Head of caudate nucleus (tissue), 42 donors: ENCODE data around the gene CARNS1.
"Not testable (repeated sequence)": the region's sequence is repeated elsewhere in the genome, so short reads cannot be mapped to it uniquely, and the experiment has no call there.

Experiments
- DNase-seq, 42 donors: peaks; one replicate each; pipeline versions ENCODE4 v3.0.0 to v3.0.0-alpha.2; 2020 to 2021; ENCODE audit warnings: mixed read lengths in 7 of 42
- intact Hi-C: fragments of 100-400 bp; cut with DNase I; formaldehyde crosslinking; loops from one replicate; pipeline ENCODE4 v1.15.0; 2022

The CARNS1 gene

GRCh38 chr11:67465189-67465510, 49.7 kb downstream of the CARNS1 start:
- intact Hi-C loops = loop anchor here (5.0 kb wide), 1 partner anchor 63 kb away; the partner anchor contains the start of genes PPP1CA and TBC1D10C
- no peak for DNase-seq

- intact Hi-C loops = loop anchor here (5.0 kb wide), 1 partner anchor 63 kb away; the partner anchor contains the start of genes PPP1CA and TBC1D10C
- not testable (repeated sequence) for DNase-seq
These were observed 50.1 kb downstream of the CARNS1 start for GRCh38 chr11:67465530-67465929.

GRCh38 chr11:67466367-67466766, 50.9 kb downstream of the CARNS1 start:
- intact Hi-C loops = loop anchor here (5.0 kb wide), 1 partner anchor 64 kb away; the partner anchor contains the start of genes PPP1CA and TBC1D10C

GRCh38 chr11:67466962-67467771, 51.7 kb downstream of the CARNS1 start:
- intact Hi-C loops = loop anchor here (5.0 kb wide), 1 partner anchor 65 kb away; the partner anchor contains the start of genes PPP1CA and TBC1D10C
- DNase-seq = no peak

More at GRCh38 chr11:67466367-67466766, 50.9 kb downstream of the CARNS1 start:
- peak in 5 of 42 donors; percentile 17 to 61 (median 45) for DNase-seq

- peak in 39 of 42 donors; percentile 36 to 89 (median 65) for DNase-seq
- intact Hi-C loops = loop anchor here (2.0 to 5.0 kb wide), 2 partner anchors 15 to 66 kb away; partner anchors contain the start of genes AIP, PPP1CA and TBC1D10C
These were observed 52.6 kb downstream of the CARNS1 start for GRCh38 chr11:67468056-67468455.

- peak in 2 of 42 donors; percentile 26 to 47 for DNase-seq
- intact Hi-C loops = loop anchor here (2.0 to 5.0 kb wide), 2 partner anchors 14 to 66 kb away; partner anchors contain the start of genes AIP, PPP1CA and TBC1D10C
These were observed 52.9 kb downstream of the CARNS1 start for GRCh38 chr11:67468456-67468758.

- intact Hi-C loops = loop anchor here (2.0 to 5.0 kb wide), 2 partner anchors 14 to 67 kb away; partner anchors contain the start of genes AIP, PPP1CA and TBC1D10C
- peak; percentile 85 to 99 (median 96) for DNase-seq
These were observed 53.5 kb downstream of the CARNS1 start, which contains the start of gene TMEM134 for GRCh38 chr11:67468759-67469507. TMEM134 (minus strand) TSS chr11:67469251; CDS start chr11:67469192, 59 bp downstream.

- intact Hi-C loops = loop anchor here (2.0 to 5.0 kb wide), 2 partner anchors 13 to 67 kb away; partner anchors contain the start of genes AIP, PPP1CA and TBC1D10C
- no peak for DNase-seq
These were observed 54.0 kb downstream of the CARNS1 start for GRCh38 chr11:67469508-67469811.

- no peak for DNase-seq
- intact Hi-C loops = no loop called here
These were observed 55.0 kb downstream of the CARNS1 start for GRCh38 chr11:67470337-67471002.

- no peak for DNase-seq
- intact Hi-C loops = no loop called here
These were observed 57.4 kb downstream of the CARNS1 start for GRCh38 chr11:67472882-67473281.
